Retinal pigment epithelial cell (primary cell): ENCODE data around the gene RPS6KA5.
"Not testable (repeated sequence)": the region's sequence is repeated elsewhere in the genome, so short reads cannot be mapped to it uniquely, and the experiment has no call there.

Source experiments
- DNase-seq: peaks from one replicate; pipeline ENCODE4 v3.0.0-alpha.2; 2010; ENCODE audit warnings: low read depth
- H3K4me3 ChIP-seq: 2 replicates; pipeline ENCODE4 v1.5.1; 2011; ENCODE audit warnings: mild to moderate bottlenecking, low read length, control low read depth, moderate library complexity
- TF ChIP-seq, protein P1 (sequence below): conservative IDR thresholded peaks from 2 replicates; pipeline ENCODE4 v1.5.1; 2011; ENCODE audit warnings: low read depth, low read length, control low read depth, inconsistent platforms

The RPS6KA5 gene

DNA sequence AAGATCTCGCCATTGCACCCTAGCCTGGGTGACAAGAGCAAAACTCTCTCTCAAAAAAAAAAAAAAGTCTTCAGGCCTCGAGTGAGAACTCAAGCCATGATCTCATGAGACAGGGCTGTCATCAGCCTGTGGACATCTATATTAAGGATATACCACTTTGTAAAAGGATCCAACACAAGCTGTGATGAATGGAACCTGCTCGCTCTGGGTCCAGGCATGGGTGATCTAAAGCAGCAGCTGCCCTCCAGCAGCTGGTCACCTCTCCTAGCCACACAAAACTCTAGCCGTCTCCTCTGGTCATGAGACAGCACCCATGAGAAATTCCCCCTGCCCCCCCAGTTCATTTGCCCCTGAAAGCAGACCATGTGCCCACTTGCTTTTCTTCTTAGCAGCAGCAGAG, 34.3 kb upstream of the RPS6KA5 start:
- H3K4me3 ChIP-seq, result no peak overlapping the region
- DNase-seq, result no peak

DNA sequence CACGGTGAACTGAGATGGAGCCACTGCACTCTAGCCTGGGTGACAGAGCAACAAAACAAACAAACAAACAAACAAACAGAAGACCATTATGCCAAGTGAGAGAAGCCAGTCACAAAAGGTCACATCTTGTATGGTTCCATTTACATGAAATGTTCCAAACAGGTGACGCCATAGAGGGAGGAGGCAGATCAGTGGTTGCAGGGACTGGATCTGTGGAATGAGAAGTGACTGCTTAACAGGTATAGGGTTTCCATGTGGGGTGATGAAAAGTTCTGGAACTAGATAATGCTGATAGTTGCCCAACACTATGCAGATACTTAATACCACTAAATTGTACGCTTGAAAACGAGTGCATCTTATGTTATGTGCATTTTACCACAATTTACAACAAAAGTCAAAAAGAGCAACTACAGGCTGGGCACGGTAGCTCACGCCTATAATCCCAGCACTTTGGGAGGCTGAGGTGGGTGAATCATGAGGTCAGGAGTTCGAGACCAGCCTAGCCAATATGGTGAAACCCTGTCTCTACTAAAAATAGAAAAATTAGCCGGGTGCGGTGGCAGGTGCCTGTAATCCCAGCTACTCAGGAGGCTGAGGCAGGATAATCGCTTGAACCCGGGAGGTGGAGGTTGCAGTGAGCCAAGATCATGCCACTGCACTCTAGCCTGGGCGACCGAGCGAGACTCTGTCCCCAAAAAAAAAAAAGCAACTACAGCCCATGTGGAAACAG, 33.5 kb upstream of the RPS6KA5 start:
- H3K4me3 ChIP-seq, DNase-seq: not testable (repeated sequence)

More for the DNA sequence above, 34.3 kb upstream of the RPS6KA5 start:
- TF ChIP-seq, protein P1, sequence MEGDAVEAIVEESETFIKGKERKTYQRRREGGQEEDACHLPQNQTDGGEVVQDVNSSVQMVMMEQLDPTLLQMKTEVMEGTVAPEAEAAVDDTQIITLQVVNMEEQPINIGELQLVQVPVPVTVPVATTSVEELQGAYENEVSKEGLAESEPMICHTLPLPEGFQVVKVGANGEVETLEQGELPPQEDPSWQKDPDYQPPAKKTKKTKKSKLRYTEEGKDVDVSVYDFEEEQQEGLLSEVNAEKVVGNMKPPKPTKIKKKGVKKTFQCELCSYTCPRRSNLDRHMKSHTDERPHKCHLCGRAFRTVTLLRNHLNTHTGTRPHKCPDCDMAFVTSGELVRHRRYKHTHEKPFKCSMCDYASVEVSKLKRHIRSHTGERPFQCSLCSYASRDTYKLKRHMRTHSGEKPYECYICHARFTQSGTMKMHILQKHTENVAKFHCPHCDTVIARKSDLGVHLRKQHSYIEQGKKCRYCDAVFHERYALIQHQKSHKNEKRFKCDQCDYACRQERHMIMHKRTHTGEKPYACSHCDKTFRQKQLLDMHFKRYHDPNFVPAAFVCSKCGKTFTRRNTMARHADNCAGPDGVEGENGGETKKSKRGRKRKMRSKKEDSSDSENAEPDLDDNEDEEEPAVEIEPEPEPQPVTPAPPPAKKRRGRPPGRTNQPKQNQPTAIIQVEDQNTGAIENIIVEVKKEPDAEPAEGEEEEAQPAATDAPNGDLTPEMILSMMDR, result no peak

DNA sequence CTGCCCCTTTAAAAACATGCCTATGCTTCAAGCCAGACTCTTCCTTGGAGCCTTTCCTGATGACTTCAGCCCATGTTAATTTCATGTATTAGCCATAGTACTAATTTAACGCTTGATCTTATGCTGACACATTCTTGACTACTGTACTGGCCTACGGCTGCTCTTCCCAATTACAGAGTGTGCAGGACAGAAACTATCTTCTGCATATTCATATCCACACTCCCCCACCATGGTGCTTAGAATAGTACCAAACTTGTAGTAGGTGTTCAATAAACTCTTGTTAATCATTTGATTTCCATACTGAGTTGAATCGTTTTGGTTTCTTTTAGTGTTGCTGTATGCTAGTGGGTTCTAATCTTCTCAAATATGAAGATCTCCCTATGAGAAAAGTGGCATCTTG, 31.6 kb upstream of the RPS6KA5 start:
- no peak for DNase-seq
- TF ChIP-seq, protein P1, result no peak
- H3K4me3 ChIP-seq, result no peak overlapping the region

DNA sequence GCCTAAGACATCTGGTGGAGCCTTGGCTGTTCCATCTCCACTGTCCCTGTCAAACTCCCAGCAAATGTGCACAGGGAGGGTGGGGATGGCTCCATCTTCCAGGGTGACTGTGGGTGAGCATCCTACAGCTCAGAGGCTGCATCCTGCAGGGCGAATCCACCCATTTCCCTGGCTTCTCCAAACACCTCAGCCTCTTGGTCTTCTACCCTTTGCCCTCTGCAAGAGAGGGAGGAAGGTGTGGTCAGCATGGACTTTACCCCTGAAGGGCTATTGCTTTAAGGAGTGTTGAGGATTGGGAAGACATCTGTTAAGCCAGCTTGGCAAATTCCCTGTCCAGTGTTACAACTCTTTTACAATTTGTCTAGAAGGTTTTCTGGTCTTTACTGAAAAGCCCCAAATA, 30.3 kb upstream of the RPS6KA5 start:
- DNase-seq, result no peak
- TF ChIP-seq, protein P1, result no peak
- no peak overlapping the region for H3K4me3 ChIP-seq

DNA sequence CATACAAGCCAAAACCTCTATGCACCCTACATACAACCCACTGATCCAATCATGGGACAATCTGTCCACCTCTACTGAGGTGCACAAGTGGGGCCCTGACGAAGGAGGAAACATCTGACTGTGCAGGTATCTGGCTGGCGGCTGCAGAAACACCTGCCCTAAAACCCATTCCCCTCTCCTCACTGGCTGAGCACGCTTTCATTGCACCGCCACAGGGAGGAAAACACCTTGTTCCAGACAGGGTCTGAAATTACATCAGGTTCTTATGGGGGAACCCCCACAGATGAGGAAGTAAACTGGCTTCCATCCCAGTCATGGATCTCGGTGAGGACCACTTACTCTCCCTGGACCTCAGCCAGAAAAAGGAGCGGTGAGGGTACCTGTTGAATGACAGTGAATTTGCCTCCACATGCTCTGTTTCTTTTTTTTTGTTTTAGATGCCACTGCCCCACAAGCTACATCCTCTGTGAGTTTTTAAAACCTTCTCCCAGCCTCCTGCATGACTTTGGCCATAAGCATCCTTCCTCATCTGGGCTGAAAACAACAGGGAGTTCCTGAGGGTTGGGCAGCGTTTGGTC, 29.6 kb upstream of the RPS6KA5 start:
- TF ChIP-seq, protein P1, result no peak
- DNase-seq, result no peak
- H3K4me3 ChIP-seq, result no peak overlapping the region

DNA sequence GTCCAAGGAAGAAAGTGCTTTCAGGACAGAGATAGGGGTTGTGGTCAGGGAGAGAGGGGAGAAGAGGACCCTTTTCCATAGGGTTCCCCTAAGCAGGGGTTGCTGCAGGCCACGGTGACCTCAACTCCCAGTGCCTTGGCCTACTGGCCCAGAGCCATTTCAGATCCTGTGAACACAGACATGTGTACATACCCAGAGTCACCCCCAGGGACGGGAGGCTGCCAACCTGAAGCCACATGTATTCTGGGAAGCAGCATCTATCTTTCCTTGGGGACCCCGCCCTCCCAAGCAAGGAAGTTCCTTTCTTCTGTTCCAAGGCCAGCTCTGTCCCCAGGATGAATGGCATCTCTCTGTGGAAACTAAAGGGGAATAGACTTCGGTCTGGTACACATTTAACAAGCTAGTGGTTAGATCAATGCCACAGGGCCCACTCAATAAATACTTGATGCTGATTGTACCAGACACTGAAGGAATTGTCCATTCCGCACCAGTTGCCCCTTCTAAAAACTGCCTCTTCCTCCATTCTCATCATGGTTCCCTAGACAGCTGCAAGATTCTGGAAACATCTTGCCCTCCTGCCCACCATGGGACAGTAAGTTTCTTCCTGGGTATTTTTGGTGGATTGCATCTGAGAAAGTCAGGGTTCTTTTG, 28.3 kb upstream of the RPS6KA5 start:
- no peak for DNase-seq

DNA sequence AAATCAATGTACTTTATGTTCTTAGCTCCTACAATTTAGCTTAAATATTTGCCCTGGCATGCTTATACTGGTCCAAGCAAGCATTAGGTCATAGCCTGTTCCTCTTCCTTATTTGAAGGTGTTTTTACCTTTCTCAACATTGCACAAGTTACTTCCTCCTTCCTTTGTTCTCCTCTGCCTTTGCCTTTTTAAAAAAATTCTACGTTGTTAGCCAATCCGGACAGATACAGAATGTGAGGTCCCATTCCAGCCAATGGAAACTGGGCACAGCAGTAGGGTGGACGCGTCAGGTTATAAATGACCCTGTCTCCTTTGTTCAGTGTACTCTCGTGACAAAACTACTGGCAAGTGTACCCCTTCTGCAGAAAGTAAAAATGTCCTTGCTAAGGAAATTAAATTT, 27.0 kb upstream of the RPS6KA5 start:
- not testable (repeated sequence) for DNase-seq, H3K4me3 ChIP-seq

More for the DNA sequence above, 28.3 kb upstream of the RPS6KA5 start:
- H3K4me3 ChIP-seq, result no peak overlapping the region
- TF ChIP-seq, protein P1, result no peak

DNA sequence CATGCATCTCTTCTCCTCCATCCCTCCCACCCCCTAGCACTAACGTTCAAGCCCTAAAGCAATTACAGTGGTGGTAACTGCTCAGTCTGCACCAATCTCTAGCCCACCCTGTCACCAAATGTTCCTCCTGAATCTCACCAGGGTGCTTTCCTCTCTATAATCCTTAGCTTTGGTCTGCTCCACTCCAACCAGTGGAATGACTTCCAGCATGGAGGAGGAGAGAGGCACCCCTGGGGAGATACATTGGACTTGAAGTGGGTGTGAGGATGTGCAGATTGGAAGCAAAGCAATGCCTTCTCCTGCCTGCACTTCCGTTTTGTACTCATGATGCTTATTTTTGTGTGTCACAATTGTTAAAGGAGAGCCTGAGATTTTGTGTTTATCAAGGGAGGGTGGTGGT, 24.1 kb upstream of the RPS6KA5 start:
- no peak overlapping the region for H3K4me3 ChIP-seq
- no peak for DNase-seq
- TF ChIP-seq, protein P1, result no peak
